HCT116 (cell line): ENCODE results near the gene CCDC69. TPM values are rescaled to one million over a fixed set of nuclear protein-coding genes. Genes with fewer than 3 reads are reported as not detected.

Source experiments
- ATAC-seq: fragments of 200-7000 bp; cut with Tn5 transposase; 2 replicates; pipeline ENCODE4 v1.9.1; 2020; ENCODE audit warnings: mild to moderate bottlenecking, moderate library complexity
- BruUV-seq: library from RNA; stranded (reverse); fragments of 400-500 nt; replicated peaks from 2 replicates; lab custom pipeline; 2021; lab: Mats Ljungman, UMichigan
- CTCF ChIA-PET: fragments of 300-600 bp; sonication (Branson Sonifier 250); formaldehyde crosslinking; loops from one replicate; lab custom pipeline; 2021; ENCODE audit warnings: antibody characterized with exemption; lab: Charles Lee
- POLR2A ChIA-PET: fragments of 300-600, 350-600 bp; sonication (Branson Sonifier 250); formaldehyde crosslinking; loops from one replicate; lab custom pipeline; 2021; ENCODE audit warnings: antibody characterized with exemption; lab: Charles Lee
- RAD21 ChIA-PET, 2 experiments: fragments of 300-600 bp; sonication (Branson Sonifier 250); formaldehyde crosslinking; loops; one replicate each; lab custom pipeline; 2023; ENCODE audit warnings: low total read pairs in 2 of 2; ENCODE audit not compliant: uncharacterized antibody in 2 of 2, unreplicated experiment in 2 of 2, low non-redundant PET in 1 of 2; lab: Charles Lee
- DNase-seq: peaks from one replicate; pipeline ENCODE4 v3.0.0-alpha.2; 2010; ENCODE audit warnings: low read depth, low spot score
- H2AFZ ChIP-seq: fragments of 200-600 bp; shearing (Covaris generic), sonication (generic); 2 replicates; pipeline ENCODE4 v1.6.1; 2017; ENCODE audit warnings: low read depth, mixed run types, mixed read lengths, antibody characterized with exemption, low read length; ENCODE audit not compliant: poor library complexity, severe bottlenecking
- H3K27ac ChIP-seq: 2 replicates; pipeline ENCODE4 v1.5.1; 2012; ENCODE audit warnings: low read depth, low read length
- H3K27me3 ChIP-seq: fragments of 200-600 bp; sonication (generic); 2 replicates; pipeline ENCODE4 v1.6.1; 2016; ENCODE audit warnings: mixed run types, low read length, mixed read lengths; ENCODE audit not compliant: insufficient read depth
- H3K36me3 ChIP-seq, 2 experiments: fragments of 200-500 bp in 1 of 2; fragments of 200-600 bp in 1 of 2; sonication (Bioruptor generic) in 1 of 2; sonication (generic) in 1 of 2; 2 replicates each; pipeline versions ENCODE4 v1.5.1 to v1.6.1; 2014 to 2016; ENCODE audit warnings: low read length in 2 of 2, inconsistent platforms in 1 of 2, mixed read lengths in 1 of 2, mixed run types in 1 of 2; ENCODE audit not compliant: insufficient read depth in 2 of 2, control insufficient read depth in 1 of 2
- H3K4me1 ChIP-seq, 2 experiments: fragments of 200-600 bp in 1 of 2; sonication (generic) in 1 of 2; 2 replicates each; pipeline versions ENCODE4 v1.5.1 to v1.6.1; 2012 to 2017; ENCODE audit warnings: low read length in 2 of 2, inconsistent platforms in 1 of 2, mild to moderate bottlenecking in 1 of 2, mixed read lengths in 1 of 2, mixed run types in 1 of 2, moderate library complexity in 1 of 2; ENCODE audit not compliant: insufficient read depth in 2 of 2, control insufficient read depth in 1 of 2
- H3K4me2 ChIP-seq: fragments of 200-600 bp; sonication (generic); 2 replicates; pipeline ENCODE4 v1.6.1; 2017; ENCODE audit warnings: mixed run types, low read length, mixed read lengths
- H3K4me3 ChIP-seq, 2 experiments: fragments of 200-600 bp in 1 of 2; sonication (generic) in 1 of 2; replicated peaks in 1 of 2; 2 replicates each; pipeline ENCODE4 v1.5.1; 2011 to 2016; ENCODE audit warnings: low read length in 2 of 2, control low read depth in 1 of 2, low read depth in 1 of 2, mild to moderate bottlenecking in 1 of 2, mixed read lengths in 1 of 2, mixed run types in 1 of 2
- H3K79me2 ChIP-seq: fragments of 200-600 bp; sonication (generic); 2 replicates; pipeline ENCODE4 v1.6.1; 2017; ENCODE audit warnings: mild to moderate bottlenecking, mixed run types, low read length, moderate library complexity, mixed read lengths; ENCODE audit not compliant: insufficient read depth
- H3K9ac ChIP-seq: fragments of 200-600 bp; sonication (generic); 2 replicates; pipeline ENCODE4 v1.6.1; 2016; ENCODE audit warnings: low read length, mixed read lengths
- H3K9me2 ChIP-seq: fragments of 200-600 bp; sonication (generic), shearing (Covaris generic); 2 replicates; pipeline ENCODE4 v1.6.1; 2017; ENCODE audit warnings: mixed run types, mild to moderate bottlenecking, moderate library complexity; ENCODE audit not compliant: insufficient read depth
- H3K9me3 ChIP-seq, 2 experiments: fragments of 200-500 bp in 1 of 2; fragments of 200-600 bp in 1 of 2; sonication (Bioruptor generic) in 1 of 2; sonication (generic) in 1 of 2; 2 replicates each; pipeline ENCODE4 v1.6.1; 2014 to 2017; ENCODE audit warnings: low read length in 2 of 2, mixed read lengths in 2 of 2, inconsistent platforms in 1 of 2, low read depth in 1 of 2, mild to moderate bottlenecking in 1 of 2, mixed run types in 1 of 2, moderate library complexity in 1 of 2; ENCODE audit not compliant: control insufficient read depth in 1 of 2, insufficient read depth in 1 of 2
- H4K20me1 ChIP-seq: fragments of 200-600 bp; sonication (generic), shearing (Covaris generic); 2 replicates; pipeline ENCODE4 v1.6.1; 2017; ENCODE audit warnings: mixed run types, mild to moderate bottlenecking, moderate library complexity; ENCODE audit not compliant: insufficient read depth
- CBX3 ChIP-seq: IDR thresholded peaks from 2 replicates; pipeline ENCODE4 v1.6.1; 2012; ENCODE audit warnings: low read depth
- CEBPB ChIP-seq: IDR thresholded peaks from 2 replicates; pipeline ENCODE4 v1.6.1; 2012; ENCODE audit warnings: low read depth
- EGR1 ChIP-seq: IDR thresholded peaks from 2 replicates; pipeline ENCODE4 v1.6.1; 2012; ENCODE audit warnings: low read depth
- EZH2 ChIP-seq: fragments of 200-600 bp; sonication (generic); IDR thresholded peaks from 2 replicates; pipeline ENCODE4 v1.6.1; 2017; ENCODE audit warnings: antibody characterized with exemption, mixed run types
- EZH2phosphoT487 ChIP-seq: fragments of 200-600 bp; IDR thresholded peaks from 2 replicates; pipeline ENCODE4 v1.6.1; 2018; ENCODE audit warnings: antibody characterized with exemption, borderline replicate concordance
- FOSL1 ChIP-seq: IDR thresholded peaks from 2 replicates; pipeline ENCODE4 v1.6.1; 2012; ENCODE audit warnings: low read depth
- JUND ChIP-seq: IDR thresholded peaks from 2 replicates; pipeline ENCODE4 v1.6.1; 2012
- POLR2A ChIP-seq: IDR thresholded peaks from 2 replicates; pipeline ENCODE4 v1.7.0; 2011; ENCODE audit warnings: borderline replicate concordance; ENCODE audit not compliant: insufficient read depth, insufficient read length; ENCODE audit errors: extremely low read depth
- POLR2AphosphoS5 ChIP-seq: IDR thresholded peaks from 2 replicates; pipeline ENCODE4 v1.6.1; 2011; ENCODE audit warnings: mild to moderate bottlenecking, low read depth, low read length, moderate library complexity
- RAD21 ChIP-seq: IDR thresholded peaks from 2 replicates; pipeline ENCODE4 v1.6.1; 2012; ENCODE audit warnings: low read depth, mild to moderate bottlenecking
- SRF ChIP-seq: IDR thresholded peaks from 2 replicates; pipeline ENCODE4 v1.6.1; 2012; ENCODE audit warnings: low read depth
- YY1 ChIP-seq: IDR thresholded peaks from 2 replicates; pipeline ENCODE4 v1.6.1; 2011; ENCODE audit warnings: low read length, low read depth, moderate library complexity, mild to moderate bottlenecking; ENCODE audit not compliant: insufficient replicate concordance; ENCODE audit errors: extremely low read depth
- ZFX ChIP-seq: fragments of 450-650 bp; IDR thresholded peaks from 2 replicates; pipeline ENCODE4 v1.6.1; 2017
- ZNF274 ChIP-seq: fragments of 200-500 bp; sonication (Bioruptor generic); IDR thresholded peaks from 2 replicates; pipeline ENCODE4 v1.6.1; 2014; ENCODE audit warnings: mild to moderate bottlenecking, low read depth, low read length, inconsistent platforms
- intact Hi-C: fragments of 100-400 bp; cut with micrococcal nuclease; formaldehyde crosslinking; loops from 2 replicates; pipeline ENCODE4 v1.10.0; 2022
- total RNA-seq: library from RNA; stranded (reverse); gene quantifications from one replicate; pipeline ENCODE4 v1.2.1, GENCODE V29; 2021; ENCODE audit not compliant: unreplicated experiment
- TF ChIP-seq, protein P1 (sequence below): IDR thresholded peaks from 2 replicates; pipeline ENCODE4 v1.6.1; 2012
- TF ChIP-seq, protein P2 (sequence below): IDR thresholded peaks from 2 replicates; pipeline ENCODE4 v1.6.1; 2011; ENCODE audit warnings: mild to moderate bottlenecking, low read length, moderate library complexity; ENCODE audit not compliant: insufficient replicate concordance; ENCODE audit errors: extremely low read depth
- TF ChIP-seq, protein P3 (sequence below): IDR thresholded peaks from 2 replicates; pipeline ENCODE4 v1.6.1; 2012
- TF ChIP-seq, protein P4 (sequence below), 3 experiments: fragments of 200-600 bp in 1 of 3; sonication (generic) in 1 of 3; IDR thresholded peaks in 2 of 3; conservative IDR thresholded peaks in 1 of 3; 2 replicates each; pipeline ENCODE4 v1.5.1; 2012 to 2017; ENCODE audit warnings: low read depth in 2 of 3, low read length in 2 of 3, antibody characterized with exemption in 1 of 3, borderline replicate concordance in 1 of 3, control low read depth in 1 of 3, mild to moderate bottlenecking in 1 of 3, mixed read lengths in 1 of 3, mixed run types in 1 of 3, moderate library complexity in 1 of 3; ENCODE audit not compliant: insufficient read depth in 1 of 3

The CCDC69 gene
- total RNA-seq, 1 experiment from 2014 or later: 4.3 TPM

GRCh38 chr5:151221574-151221973 is 2.3 kb downstream of the CCDC69 start:
- H3K9me3 ChIP-seq: no peaks in the 10 kb centered on the region
- H3K4me2 ChIP-seq: no peak overlapping the region
- TSS peak; percentile 18 for BruUV-seq
- intact Hi-C loops: no loop called here
- H3K4me1 ChIP-seq: peaks cover 8 to 23% of the 10 kb centered on the region in 2 experiments; a peak in 3 of 4 replicates
- POLR2A ChIA-PET: interaction anchor here (1.3 kb wide), 1 partner anchor 31 kb away, joined by 3 read pairs; no protein-coding TSS in a partner anchor
- H4K20me1 ChIP-seq: no peaks in the 10 kb centered on the region
- no peak overlapping the region for H3K4me3 ChIP-seq
- TF ChIP-seq YY1: no peak
- no peak for TF ChIP-seq JUND
- no peak for TF ChIP-seq POLR2A
- no peak for TF ChIP-seq SRF
- TF ChIP-seq, protein P1, sequence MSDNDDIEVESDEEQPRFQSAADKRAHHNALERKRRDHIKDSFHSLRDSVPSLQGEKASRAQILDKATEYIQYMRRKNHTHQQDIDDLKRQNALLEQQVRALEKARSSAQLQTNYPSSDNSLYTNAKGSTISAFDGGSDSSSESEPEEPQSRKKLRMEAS: no peak
- TF ChIP-seq CBX3: no peak
- no peak for TF ChIP-seq EGR1
- TF ChIP-seq, protein P2, sequence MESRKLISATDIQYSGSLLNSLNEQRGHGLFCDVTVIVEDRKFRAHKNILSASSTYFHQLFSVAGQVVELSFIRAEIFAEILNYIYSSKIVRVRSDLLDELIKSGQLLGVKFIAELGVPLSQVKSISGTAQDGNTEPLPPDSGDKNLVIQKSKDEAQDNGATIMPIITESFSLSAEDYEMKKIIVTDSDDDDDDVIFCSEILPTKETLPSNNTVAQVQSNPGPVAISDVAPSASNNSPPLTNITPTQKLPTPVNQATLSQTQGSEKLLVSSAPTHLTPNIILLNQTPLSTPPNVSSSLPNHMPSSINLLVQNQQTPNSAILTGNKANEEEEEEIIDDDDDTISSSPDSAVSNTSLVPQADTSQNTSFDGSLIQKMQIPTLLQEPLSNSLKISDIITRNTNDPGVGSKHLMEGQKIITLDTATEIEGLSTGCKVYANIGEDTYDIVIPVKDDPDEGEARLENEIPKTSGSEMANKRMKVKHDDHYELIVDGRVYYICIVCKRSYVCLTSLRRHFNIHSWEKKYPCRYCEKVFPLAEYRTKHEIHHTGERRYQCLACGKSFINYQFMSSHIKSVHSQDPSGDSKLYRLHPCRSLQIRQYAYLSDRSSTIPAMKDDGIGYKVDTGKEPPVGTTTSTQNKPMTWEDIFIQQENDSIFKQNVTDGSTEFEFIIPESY: no peak
- TF ChIP-seq CEBPB: no peak
- TF ChIP-seq POLR2AphosphoS5: no peak
- TF ChIP-seq EZH2phosphoT487: no peak
- no peak for TF ChIP-seq FOSL1
- TF ChIP-seq RAD21: no peak
- TF ChIP-seq, protein P3, sequence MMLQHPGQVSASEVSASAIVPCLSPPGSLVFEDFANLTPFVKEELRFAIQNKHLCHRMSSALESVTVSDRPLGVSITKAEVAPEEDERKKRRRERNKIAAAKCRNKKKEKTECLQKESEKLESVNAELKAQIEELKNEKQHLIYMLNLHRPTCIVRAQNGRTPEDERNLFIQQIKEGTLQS: no peak
- TF ChIP-seq ZFX: no peak
- no peak for TF ChIP-seq EZH2
- TF ChIP-seq ZNF274: no peak
- TF ChIP-seq, protein P4, sequence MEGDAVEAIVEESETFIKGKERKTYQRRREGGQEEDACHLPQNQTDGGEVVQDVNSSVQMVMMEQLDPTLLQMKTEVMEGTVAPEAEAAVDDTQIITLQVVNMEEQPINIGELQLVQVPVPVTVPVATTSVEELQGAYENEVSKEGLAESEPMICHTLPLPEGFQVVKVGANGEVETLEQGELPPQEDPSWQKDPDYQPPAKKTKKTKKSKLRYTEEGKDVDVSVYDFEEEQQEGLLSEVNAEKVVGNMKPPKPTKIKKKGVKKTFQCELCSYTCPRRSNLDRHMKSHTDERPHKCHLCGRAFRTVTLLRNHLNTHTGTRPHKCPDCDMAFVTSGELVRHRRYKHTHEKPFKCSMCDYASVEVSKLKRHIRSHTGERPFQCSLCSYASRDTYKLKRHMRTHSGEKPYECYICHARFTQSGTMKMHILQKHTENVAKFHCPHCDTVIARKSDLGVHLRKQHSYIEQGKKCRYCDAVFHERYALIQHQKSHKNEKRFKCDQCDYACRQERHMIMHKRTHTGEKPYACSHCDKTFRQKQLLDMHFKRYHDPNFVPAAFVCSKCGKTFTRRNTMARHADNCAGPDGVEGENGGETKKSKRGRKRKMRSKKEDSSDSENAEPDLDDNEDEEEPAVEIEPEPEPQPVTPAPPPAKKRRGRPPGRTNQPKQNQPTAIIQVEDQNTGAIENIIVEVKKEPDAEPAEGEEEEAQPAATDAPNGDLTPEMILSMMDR (IDR thresholded peaks at IDR 0.05 in 2 of 3, conservative IDR thresholded peaks at IDR 0.05 in 1 of 3; ENCODE audit: borderline replicate concordance in 1 of 3, insufficient read depth in 1 of 3, low read depth in 2 of 3, low read length in 2 of 3): no peak
- H2AFZ ChIP-seq: no peak overlapping the region
- ATAC-seq (no peak), DNase-seq (no peak)
- H3K79me2 ChIP-seq: no peaks in the 10 kb centered on the region
- no peaks in the 10 kb centered on the region for H3K27me3 ChIP-seq
- CTCF ChIA-PET: no interaction called here
- no peak overlapping the region for H3K9ac ChIP-seq
- H3K9me2 ChIP-seq: no peaks in the 10 kb centered on the region
- no peaks in the 10 kb centered on the region for H3K36me3 ChIP-seq
- RAD21 ChIA-PET: no interaction called here
- H3K27ac ChIP-seq: no peak overlapping the region
